PFSK-1 (cell line): ENCODE measurements around the gene LCORL.

ENCODE experiments used
- POLR2AphosphoS5 ChIP-seq: IDR thresholded peaks from 2 replicates; pipeline ENCODE4 v1.6.1; 2012; ENCODE audit warnings: low read depth, mild to moderate bottlenecking, control low read depth, low read length, moderate library complexity
- REST ChIP-seq, 2 experiments: IDR thresholded peaks; 2 replicates each; pipeline versions ENCODE4 v1.6.1 to v1.8.0; 2011 to 2012; ENCODE audit warnings: low read depth in 2 of 2, low read length in 2 of 2, control low read depth in 1 of 2, inconsistent platforms in 1 of 2, mild to moderate bottlenecking in 1 of 2, moderate library complexity in 1 of 2; ENCODE audit not compliant: insufficient read depth in 1 of 2
- SIN3A ChIP-seq: IDR thresholded peaks from 2 replicates; pipeline ENCODE4 v1.6.1; 2012; ENCODE audit warnings: mild to moderate bottlenecking, low read length, moderate library complexity, borderline replicate concordance; ENCODE audit not compliant: insufficient read depth

- no peak for TF ChIP-seq SIN3A
- TF ChIP-seq REST (IDR thresholded peaks at IDR 0.05; ENCODE audit: insufficient read depth in 1 of 2, low read depth in 2 of 2, low read length in 2 of 2) = no peak
- TF ChIP-seq POLR2AphosphoS5 = no peak
Observed at GRCh38 chr4:17884511-17884910, 137.0 kb downstream of the LCORL start.
